Measurements from ENCODE around the gene TOP3A.
"Not testable (repeated sequence)": the region's sequence is repeated elsewhere in the genome, so short reads cannot be mapped to it uniquely, and the experiment has no call there.

The TOP3A gene, protein sequence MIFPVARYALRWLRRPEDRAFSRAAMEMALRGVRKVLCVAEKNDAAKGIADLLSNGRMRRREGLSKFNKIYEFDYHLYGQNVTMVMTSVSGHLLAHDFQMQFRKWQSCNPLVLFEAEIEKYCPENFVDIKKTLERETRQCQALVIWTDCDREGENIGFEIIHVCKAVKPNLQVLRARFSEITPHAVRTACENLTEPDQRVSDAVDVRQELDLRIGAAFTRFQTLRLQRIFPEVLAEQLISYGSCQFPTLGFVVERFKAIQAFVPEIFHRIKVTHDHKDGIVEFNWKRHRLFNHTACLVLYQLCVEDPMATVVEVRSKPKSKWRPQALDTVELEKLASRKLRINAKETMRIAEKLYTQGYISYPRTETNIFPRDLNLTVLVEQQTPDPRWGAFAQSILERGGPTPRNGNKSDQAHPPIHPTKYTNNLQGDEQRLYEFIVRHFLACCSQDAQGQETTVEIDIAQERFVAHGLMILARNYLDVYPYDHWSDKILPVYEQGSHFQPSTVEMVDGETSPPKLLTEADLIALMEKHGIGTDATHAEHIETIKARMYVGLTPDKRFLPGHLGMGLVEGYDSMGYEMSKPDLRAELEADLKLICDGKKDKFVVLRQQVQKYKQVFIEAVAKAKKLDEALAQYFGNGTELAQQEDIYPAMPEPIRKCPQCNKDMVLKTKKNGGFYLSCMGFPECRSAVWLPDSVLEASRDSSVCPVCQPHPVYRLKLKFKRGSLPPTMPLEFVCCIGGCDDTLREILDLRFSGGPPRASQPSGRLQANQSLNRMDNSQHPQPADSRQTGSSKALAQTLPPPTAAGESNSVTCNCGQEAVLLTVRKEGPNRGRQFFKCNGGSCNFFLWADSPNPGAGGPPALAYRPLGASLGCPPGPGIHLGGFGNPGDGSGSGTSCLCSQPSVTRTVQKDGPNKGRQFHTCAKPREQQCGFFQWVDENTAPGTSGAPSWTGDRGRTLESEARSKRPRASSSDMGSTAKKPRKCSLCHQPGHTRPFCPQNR

DNA sequence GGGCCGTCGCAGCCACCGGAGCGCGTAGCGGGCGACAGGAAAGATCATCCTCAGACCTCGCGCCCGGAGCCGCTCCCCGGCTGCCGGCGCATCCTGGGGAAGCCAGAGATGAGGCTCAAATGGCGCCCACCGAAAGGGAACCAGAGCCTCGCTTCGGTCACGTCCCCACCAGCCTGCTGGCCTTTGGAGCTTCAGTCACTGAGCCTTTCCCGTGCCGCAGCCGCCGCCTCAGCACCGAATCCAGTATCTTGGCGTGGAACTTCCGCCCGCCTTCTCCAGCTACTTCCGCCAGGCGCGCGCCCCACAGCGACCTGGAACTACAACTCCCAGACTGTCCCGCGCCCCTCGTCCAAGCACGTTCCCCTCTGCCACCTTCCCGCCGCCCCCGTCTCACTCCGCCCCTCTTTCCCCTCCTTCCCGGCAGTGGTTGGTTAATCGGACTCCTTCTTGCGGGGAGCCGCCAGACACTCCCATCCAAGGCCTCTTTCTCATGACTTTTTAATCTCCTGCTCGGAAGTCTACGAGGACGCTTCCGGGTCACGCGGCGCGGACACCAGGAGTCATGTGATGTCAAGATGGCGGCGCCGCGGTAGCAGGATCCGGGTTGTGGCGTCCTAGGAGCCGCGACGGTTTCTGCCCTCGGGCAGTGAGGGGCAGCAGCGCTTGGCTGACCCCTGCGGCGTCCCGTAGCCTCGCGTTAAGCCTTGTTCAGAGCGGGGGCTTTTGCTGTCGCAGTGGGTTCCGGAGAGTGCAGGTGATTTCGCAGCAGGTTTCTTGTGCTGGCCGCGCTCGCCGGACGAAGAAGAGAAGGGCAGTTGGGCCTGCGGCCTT lies at the start of gene TOP3A, which contains the start of gene SMCR8:
TSS of gene TOP3A (minus strand) at position 264 of the 831 bp plus-strand sequence. CDS start at position 48, 216 bp downstream.
TSS of gene SMCR8 (plus strand) at position 563 of the 831 bp plus-strand sequence. CDS start 497 bp downstream, outside the sequence.
- DNase-seq (ENCODE audit: low read depth in 2 of 2) = peak; percentile 96 to 97

DNA sequence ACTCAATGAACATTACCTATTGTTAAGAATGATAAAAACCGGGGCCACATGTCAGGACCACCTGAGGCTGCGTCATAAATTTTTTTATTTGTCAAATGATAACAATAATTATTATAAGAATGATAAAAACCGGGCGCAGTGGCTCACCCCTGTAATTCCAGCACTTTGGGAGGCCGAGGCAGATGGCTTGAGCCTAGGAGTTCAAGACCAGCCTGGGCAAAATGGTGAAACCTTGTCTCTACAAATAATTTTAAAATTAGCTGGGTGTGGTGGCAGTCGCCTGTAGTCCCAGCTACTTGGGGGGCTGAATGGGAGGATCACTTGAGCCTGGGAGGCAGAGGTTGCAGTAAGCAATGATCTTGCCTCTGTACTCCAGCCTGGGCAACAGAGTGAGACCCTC lies 49.4 kb upstream of the TOP3A start:
- no peak for DNase-seq (ENCODE audit: low read depth in 2 of 2)

DNA sequence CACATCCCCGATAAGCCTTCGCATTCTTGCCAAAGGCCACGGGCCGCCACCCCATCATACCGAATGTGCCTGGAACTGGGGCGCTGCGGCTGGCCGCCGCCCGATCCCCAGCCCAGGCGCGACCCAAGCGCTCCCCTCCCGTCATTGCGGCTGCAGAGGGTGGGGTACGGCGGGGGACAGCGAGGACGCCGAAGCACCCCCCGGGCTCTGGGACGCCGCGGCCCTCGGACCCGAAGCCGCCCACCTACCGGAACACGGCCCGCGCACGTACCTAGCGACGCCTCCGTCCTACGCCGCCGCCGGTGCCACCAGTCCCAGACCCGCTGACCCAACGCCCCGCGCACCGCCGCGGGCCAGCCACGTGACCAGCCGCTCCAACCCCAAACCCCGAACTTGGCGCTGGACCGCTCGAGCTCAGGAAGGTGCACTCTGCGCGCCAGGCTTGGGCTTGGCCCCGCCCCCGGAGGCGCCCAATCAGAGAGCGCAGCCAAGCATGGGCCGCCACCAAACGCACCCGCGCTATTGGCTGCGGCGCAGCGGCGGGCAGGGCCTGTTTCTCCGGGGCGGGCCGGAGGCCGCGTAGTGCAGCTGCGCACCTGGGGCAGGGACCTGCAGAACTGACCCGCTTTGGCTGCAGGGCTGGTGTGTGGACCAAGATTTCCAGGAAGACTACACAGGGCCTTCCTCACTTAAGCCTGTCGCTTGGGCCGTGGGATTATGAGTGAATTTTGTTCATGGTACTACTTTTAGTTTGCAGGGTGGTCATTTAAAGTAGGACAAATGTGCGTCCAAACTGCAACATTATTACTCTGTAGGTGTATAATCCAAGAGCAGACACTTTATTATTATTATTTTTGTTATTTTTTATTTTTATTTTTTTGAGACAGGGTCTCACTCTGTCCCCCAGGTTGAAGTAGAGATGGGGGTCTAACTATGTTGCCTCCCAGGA lies 48.6 kb upstream of the TOP3A start, which contains the start of gene SHMT1:
TSS of gene SHMT1 (minus strand) at position 450 of the 949 bp plus-strand sequence. CDS start 7,569 bp downstream, outside the sequence.
- DNase-seq (ENCODE audit: low read depth in 2 of 2) = peak; percentile 48 to 57

DNA sequence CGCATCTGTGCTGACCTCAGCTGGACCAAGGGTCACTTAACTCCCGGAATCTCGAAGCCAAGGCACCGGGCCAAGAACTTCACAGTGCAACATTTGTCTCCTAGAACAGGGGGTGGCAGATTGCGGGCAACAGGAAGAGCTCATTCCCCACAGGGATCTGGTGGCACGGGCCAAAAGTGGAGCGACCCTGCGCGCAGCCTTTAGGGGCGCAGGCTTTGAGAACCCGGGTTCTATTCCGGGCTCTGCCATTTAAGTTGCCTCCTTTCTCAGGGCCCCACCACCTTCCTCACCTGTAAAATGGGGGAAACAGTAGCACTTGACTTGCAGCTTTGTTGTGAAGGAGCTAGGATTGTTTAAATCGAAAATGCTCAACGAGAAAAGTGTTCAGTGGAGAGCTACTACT lies 47.9 kb upstream of the TOP3A start:
- no peak for DNase-seq (ENCODE audit: low read depth in 2 of 2)

DNA sequence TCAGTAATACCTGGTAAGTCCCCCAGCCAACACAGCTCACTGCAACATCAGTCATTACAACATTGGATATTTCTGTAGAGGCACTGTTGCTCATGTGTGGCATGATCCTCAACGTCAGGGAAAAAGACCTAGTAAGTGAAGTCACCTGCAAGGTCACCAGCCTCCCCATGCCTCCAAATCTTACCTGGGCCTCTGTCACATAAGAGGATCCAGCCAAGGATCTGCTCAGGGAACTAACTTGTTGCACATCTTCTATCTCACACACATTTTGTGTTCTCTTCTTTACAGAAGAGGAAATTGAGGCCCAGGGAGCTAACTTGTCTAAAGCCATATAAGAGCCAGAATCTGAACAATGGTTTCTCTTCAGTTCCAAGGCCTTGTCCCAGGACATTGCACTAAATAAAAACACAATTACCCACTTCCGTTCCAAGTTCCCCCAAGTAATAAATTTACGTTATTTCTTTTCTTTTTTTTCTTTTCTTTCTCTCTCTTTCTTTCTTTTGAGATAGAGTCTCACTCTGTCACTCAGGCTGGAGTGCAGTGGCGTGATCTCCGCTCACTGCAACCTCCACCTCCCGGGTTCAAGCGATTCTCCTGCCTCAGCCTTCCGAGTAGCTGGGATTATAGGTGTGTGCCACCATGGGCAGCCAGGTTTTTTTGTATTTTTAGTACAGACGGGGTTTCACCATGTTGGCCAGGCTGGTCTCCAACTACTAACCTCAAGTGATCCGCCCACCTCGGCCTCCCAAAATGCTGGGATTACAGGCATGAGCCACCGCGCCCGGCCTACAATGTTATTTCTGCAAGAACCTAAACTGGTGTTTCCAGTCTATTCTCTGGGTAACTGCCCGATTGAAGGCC lies 47.3 kb upstream of the TOP3A start:
- no peak for DNase-seq (ENCODE audit: low read depth in 2 of 2)

DNA sequence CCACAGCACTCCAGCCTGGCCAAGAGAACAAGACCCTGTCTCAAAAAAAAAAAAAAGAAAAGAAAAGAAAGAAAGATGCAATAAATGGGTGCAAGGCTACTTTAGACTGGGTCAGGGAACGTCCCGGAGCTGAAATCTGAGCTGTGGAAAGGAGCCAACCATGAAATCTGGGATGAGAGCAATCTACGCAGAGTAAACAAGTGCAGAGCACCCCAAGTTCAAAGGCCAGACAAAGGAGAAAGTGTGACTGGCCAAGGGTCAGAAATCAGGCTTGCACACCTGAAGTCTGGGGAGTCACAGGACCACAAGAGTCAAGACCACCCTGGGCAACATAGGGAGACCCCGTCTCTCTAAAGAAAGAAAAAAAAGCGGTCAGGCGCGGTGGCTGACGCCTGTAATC lies 45.7 kb upstream of the TOP3A start:
- no peak for DNase-seq (ENCODE audit: low read depth in 2 of 2)

DNA sequence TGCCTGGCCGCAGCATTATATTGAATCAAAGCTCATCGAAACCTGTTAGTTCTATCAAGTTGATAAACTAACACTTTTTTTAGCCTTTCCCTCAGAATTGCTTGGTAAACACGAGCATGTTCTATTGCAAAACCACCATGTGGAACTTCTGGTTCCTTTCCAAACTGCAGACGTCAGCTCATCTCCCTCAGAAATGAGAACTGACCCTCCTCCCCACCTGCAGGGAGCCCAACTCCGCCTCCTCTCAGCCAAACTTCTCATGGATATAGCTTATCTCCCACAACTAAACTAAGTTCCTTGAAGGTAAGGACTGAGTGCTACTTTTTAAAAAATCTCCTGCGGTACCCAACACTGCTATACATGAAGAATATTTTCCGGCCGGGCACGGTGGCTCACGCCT lies 41.8 kb upstream of the TOP3A start:
- peak; percentile 4 to 10 for DNase-seq (ENCODE audit: low read depth in 2 of 2)

DNA sequence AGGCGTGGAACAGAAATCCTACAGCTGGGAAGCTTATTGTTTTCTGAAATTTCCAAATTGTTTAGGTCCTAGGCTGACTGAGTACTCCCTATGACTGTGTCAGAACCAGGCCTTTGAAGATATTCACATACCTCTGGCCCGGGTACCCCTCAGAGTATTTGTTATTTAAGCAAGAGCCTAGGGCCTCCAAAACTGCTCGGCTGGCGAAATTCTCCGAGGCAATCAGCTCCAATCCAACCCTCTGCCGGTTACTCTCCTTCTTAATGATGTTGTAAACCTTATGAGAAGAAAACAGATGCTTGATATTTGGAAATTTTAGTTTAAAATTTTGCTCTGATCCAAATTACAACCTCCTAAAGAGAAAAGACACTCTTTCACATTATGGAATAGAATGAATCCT lies 38.7 kb upstream of the TOP3A start:
- no peak for DNase-seq (ENCODE audit: low read depth in 2 of 2)

DNA sequence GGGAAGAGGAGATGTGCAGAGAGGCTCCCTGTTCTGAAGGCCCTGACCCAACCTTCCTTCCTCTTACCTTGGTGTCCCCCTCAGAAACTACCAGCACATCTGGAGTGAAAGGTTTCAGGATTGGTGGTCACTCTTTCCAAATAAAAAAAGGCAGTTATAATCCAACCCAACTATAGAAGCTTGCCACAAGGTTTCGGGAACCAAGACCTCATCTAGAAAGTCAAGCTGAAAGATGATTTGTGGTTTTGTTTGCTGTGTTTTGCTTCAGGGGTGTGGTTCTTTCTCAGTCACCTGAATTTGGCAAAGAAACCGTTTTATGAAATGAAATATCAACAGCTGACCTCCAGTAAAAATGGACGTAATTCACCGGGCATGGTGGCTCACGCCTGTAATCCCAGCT lies 29.2 kb upstream of the TOP3A start:
- DNase-seq (ENCODE audit: low read depth in 2 of 2) = no peak

DNA sequence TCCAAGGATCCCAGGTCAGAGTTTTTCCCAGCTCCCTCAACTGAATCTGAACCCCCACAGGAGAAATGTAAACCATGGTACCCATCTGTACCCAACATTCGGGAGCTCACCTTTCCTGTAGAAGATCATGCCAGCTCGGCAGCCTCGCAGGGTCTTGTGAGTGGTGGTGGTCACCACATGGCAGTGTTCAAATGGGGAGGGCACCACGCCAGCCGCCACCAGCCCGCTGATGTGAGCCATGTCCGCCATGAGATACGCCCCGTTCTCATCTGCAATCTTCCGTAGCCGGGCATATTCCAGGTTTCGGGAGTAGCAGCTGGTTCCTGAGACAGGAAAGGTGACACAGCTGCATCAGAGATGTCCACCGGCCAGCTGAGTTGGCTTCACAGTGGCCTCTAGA lies 25.1 kb upstream of the TOP3A start:
- no peak for DNase-seq (ENCODE audit: low read depth in 2 of 2)

DNA sequence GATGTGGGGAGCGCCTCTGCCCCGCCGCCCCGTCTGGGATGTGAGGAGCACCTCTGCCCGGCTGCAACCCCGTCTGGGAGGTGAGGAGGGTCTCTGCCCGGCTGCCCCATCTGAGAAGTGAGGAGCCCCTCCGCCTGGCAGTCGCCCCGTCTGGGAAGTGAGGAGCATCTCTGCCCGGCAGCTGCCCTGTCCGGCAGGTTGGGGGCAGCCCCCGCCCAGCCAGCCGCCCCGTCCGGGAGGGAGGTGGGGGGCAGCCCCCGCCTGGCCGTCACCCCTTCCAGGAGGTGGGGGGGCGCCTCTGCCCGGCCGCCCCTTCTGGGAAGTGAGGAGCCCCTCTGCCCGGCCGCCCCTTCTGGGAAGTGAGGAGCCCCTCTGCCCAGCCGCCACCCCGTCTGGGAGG lies 23.4 kb upstream of the TOP3A start:
- not testable (repeated sequence) for DNase-seq (ENCODE audit: low read depth in 2 of 2)

DNA sequence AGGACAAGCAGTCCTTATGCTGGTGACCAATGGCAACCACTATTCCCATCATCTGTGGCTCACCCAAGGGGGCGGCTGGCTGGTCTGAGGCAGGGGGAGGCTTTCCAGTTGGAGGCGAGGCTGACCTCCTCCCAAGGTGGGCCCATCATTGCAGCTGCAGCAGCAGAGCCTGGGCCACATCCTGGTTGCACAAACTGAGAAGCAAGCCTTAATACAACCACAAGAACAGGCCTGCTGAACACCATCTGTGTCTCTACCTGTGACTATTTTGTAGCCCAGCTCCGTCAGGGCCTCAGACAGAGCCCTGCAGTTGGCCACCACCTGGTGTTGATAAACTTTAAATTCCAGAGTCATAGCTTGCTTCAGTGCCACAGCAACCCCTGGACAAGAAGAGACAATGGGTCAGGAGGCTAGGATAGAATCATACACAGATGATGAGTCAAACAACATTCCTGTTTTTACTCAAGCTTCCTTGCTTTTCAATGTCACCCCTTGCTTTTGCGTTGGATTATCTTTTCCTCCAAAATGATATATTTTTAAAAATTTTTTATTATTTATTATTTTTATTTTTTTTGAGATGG lies 18.2 kb upstream of the TOP3A start:
- no peak for DNase-seq (ENCODE audit: low read depth in 2 of 2)

DNA sequence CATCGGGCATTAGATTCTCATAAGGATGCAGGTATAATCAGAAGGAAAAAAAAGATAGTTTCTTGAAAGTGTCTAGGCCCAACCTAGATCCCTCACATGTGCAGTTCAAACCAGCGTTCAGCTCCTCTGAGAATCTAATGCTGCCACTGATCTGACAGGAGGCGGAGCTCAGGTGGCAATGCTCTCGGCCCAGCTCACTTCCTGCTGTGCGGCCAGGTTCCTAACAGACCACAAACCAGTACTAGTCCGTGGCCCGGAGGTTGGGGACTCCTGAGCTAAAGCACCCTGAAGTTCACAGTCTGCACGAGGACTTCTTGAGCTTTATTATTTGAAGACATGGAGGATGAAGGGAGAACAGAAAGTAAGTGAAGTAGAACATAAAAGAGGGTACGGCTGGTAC lies 17.1 kb upstream of the TOP3A start:
- DNase-seq (ENCODE audit: low read depth in 2 of 2) = no peak

DNA sequence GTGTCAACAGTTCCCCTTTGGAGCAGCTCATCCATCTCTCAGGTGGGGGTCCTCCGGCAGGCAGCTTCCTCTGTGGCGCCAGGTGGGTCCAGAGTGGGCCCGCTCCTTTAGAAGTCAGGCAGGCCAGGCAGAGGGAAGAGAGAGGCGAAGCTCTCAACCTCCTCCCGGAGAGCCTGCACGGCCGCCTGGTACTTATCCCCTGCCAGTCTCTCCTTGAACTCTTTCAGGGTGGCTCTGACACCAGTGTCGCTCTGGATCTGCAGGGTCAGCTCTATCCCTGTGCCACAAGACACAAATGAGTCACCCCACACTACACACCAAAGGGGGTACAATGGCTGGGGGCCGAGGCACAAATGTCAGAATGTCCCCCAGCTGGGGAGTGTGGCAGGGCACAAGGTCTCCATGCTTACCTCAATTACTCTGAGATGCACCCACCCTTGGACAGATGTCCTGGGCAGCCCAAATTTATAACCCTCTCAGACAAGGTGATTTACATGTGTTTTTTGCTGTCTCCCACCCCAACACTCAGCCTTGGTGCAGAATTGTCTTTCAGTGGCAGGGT lies 13.9 kb upstream of the TOP3A start:
- DNase-seq (ENCODE audit: low read depth in 2 of 2) = no peak

DNA sequence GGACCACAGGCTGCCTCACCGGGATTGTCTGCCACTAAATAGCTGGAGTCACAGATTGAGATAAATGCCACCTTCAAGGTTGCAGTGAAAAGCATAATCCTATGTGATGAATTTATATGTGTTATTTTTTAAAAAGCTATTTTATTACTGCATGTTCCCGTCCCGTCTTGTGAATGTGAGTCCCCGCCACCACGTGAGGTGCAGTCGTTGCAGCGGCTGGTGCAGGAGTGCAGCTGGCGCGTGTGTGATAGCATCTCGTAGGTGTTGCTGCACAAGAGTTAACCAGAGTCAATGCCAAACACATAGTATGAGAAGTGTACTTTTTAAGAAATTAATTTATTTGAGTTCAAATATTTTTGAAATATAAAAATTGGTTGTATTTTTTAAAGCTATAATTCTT lies 12.8 kb upstream of the TOP3A start:
- DNase-seq (ENCODE audit: low read depth in 2 of 2) = no peak

DNA sequence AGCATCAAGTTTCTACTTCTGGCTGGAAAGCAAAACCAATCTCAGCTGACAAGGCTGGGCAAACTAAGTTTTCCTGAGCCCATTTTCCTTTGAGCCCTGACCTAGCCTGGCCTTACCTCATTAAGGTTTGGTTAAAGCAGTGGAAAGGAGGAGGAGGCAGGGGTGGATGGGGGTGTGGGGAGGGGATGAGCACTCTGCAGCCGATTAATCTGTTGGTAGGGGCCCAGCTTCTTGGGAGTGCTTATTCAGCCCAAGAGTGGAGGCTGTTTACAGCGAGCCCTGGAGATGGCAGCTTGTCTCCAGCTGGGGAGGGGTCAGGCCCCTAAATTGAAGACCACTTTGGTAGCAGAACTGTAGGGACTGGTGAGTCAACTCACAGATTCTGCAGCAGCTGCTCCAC lies 12.3 kb upstream of the TOP3A start:
- no peak for DNase-seq (ENCODE audit: low read depth in 2 of 2)

DNA sequence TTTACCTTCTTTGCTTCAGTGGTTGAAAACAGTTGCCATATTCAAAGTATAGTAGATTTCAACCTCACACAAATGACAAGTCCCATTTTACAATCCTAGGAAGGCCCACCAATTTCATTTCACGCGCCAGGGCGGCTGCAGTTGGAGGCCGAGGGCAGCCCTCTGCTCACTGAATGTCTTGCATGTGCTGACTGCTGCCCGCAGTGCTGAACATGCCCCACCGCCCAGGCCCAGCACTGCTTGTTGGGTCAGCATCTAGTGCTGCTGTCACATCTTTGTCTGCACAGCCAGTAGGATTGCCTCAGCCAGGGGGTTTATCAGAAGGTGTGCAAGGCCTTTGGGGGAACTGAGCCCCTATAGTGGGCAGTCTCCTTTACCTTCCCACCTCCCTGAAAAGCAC lies 11.8 kb upstream of the TOP3A start:
- DNase-seq (ENCODE audit: low read depth in 2 of 2) = no peak

DNA sequence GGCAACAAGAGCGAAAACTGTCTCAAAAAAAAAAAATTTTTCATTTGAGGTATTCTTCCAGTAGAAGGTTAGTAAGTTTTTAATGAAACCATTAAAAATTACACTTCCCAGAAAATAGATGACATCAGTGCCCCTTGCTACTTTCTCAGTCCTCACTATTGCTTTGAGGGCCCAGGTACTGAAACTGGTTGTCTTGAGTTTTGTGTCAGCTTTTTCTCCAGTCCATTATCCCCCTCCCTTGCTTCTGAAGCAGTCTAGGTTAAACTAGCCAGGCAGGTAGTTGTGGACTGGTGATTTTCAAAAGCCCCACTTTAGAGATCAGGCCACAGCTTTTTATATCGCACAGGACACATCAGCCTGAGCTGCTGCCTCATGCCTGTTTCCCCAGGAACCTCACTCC lies 11.2 kb upstream of the TOP3A start:
- DNase-seq (ENCODE audit: low read depth in 2 of 2) = no peak
